Uterus (tissue), 2 donors: Measurements from ENCODE around the gene PSME3.

Experiments used
- CTCF ChIP-seq, 4 experiments: fragments of 200-600 bp in 2 of 4; fragments of 450-650 bp in 2 of 4; sonication (generic) in 2 of 4; IDR thresholded peaks; one replicate each; pipeline ENCODE4 v1.5.1; 2016 to 2019; ENCODE audit warnings: antibody characterized with exemption in 4 of 4, mild to moderate bottlenecking in 2 of 4, moderate library complexity in 1 of 4
- POLR2A ChIP-seq, 2 donors: fragments of 450-650 bp; IDR thresholded peaks; one replicate each; pipeline ENCODE4 v1.6.1; 2016; ENCODE audit warnings: antibody characterized with exemption in 2 of 2, mild to moderate bottlenecking in 1 of 2, moderate library complexity in 1 of 2

- TF ChIP-seq CTCF (IDR thresholded peaks at IDR 0.05) (no peak), POLR2A (IDR thresholded peaks at IDR 0.05) (no peak)
Observed at GRCh38 chr17:42865638-42866094, 32.5 kb downstream of the PSME3 start.
